GM18868 (cell line): ENCODE measurements around the gene SLC39A6.
A peak's percentile ranks its signal among the peaks of the same experiment; 100 is the strongest.
"Not testable (repeated sequence)": the region's sequence is repeated elsewhere in the genome, so short reads cannot be mapped to it uniquely, and the experiment has no call there.

Source experiments
- ATAC-seq: cut with Tn5 transposase; IDR thresholded peaks from one replicate; pipeline ENCODE4 v1.9.1; 2021; ENCODE audit warnings: mild to moderate bottlenecking, moderate library complexity; ENCODE audit not compliant: unreplicated experiment

Gene SLC39A6

DNA sequence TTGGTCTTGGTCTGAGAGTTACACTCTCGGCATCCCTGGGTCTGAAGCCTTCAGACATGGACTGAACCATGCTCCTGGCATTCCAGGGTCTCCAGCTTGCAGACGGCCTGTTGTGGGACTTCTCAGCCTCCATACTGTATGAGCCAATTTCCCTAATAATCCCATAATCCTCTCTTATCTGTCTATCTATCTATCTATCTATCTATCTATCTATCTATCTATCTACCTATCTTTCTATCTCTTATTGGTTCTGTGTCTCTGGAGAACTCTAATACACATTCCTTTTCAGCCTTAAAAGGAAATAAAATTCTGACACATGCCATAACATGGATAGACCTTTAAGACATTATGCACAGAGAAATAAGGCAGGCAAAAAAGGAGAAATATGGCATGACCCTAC lies 24.4 kb downstream of the SLC39A6 start:
- no peak for ATAC-seq

DNA sequence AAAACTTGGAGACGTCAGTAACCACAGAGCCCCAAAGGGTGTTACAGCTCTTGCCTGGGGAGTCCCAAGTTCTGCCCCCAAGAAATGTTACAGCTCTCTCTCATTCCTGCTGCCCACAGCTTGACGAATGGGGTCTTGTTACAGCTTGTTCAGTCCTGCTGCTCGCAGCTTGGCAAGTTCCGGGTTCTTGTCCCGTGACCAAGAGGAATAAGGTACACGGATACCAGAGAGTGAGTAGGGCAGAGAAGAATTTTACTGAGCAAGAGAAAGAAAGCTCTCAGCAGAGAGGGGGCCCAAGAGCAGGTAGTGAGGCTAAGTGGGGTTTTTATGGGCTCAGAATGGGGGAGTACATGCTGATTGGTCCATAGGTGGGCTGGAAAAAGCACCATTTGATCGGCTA lies 27.2 kb downstream of the SLC39A6 start:
- ATAC-seq, result no peak

DNA sequence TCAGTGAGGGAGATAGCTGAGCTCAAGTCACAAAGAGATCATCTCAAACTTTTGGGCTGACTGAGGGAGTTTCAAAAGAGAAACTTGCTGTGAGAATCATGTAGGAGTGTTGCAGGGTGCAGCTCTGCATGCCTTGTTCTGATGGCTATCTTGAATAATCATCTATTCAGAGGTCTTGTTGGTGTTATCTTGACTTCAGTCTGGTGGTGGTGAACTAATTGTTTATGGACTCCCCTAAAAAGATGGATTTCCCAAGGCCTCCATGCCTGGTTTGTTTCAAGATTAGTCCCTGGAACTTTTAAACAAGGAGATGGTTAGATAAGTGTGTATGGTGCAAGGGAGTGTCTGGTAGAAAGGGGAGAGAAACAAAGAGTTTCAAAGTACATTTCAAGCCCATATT lies 29.8 kb downstream of the SLC39A6 start:
- ATAC-seq, result no peak

DNA sequence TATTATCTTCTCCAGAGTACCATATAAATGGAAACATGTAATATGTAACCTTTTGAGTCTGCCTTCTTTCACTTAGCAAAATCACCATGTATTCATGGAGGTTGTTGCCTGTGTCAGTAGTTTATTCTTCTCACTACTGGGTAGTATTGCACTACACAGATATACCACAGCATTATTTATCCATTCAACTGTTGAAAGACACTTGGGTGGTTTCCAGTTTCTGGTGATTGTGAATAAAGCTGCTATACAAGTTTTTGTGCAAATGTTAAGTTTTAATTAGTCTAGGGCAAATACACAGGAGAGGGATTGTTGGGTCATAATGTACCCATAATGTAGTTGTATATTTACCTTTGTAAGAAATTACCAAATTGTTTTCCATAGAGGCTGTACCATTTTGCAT lies 32.2 kb downstream of the SLC39A6 start:
- ATAC-seq, result no peak

- ATAC-seq, result peak; percentile 43
Observed at GRCh38 chr18:36095936-36096519, 33.1 kb downstream of the SLC39A6 start.

DNA sequence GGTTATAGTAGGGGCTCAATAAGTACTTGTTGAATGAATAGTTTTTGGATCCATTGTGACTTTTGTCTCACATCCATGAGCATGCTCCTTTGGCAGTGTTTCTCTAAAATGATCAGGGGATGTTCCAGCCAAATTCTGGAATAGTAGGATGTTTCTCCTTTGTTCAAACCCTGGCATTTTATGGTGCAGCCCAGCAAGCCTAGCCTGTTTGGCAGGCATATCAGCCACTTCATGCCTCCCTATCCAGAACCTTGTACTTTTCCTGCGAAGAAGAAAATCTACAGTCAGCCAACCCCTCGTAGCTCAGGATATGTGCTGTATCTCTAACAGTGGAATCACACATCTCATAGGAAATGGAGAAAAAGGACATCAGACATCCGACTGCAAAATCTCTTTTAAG lies 34.7 kb downstream of the SLC39A6 start:
- ATAC-seq, result no peak

DNA sequence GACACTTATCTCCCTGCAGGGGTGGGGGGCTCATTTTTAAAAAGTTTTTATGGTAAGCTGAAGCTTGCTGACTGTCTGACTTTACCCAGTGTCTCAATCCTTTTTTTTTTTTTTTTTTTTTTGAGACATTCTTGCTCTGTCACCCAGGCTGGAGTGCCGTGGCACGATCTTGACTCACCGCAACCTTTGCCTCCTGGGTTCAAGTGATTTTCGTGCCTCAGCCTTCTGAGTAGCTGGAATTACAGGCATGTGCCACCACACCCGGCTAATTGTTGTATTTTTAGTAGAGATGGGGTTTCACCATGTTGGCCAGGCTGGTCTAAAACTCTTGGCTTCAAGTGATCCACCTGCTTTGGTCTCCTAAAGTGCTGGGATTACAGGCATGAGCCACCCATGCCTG lies 37.0 kb downstream of the SLC39A6 start:
- ATAC-seq, result not testable (repeated sequence)

GRCh38 chr18:36089001-36089400 lies 40.1 kb downstream of the SLC39A6 start:
- no peak for ATAC-seq

DNA sequence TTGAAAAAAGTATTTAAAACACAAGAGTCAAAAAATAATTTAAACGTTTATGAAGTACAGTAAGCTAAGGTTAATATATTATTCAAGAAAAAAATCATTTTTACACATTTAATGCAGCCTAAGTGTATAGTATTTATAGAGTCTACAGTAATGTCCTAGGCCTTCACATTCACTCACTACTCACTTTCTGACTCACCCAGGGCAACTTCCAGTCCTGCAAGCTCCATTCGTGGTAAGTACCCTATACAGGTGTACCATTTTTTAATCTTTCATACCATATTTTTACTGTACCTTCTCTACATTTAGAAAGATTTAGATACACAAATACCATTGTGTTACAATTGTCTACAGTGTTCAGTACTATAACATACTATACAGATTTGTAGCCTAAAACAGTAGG lies 40.9 kb downstream of the SLC39A6 start:
- no peak for ATAC-seq

- ATAC-seq, result no peak
Observed at GRCh38 chr18:36086186-36086585, 43.0 kb downstream of the SLC39A6 start.

DNA sequence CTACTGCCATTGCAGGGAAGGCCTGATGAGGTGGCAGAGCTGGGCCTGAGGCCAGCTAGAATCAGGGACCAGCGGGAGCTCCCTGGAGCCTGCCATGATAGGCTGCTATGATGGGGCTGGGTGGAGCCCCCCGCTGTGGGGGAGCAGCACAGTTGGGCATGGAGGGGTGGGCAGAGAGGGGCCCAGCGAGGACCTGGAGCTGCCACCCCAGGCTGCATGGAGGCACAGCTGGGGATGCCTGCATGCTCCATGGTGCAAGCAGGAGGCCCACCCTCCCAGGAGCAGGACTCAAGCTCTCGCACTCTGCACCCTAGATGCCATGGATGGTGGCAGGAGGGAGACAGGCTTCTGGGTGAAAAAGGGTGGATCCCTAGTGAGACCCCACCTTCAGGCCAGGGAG lies 43.9 kb downstream of the SLC39A6 start:
- no peak for ATAC-seq

DNA sequence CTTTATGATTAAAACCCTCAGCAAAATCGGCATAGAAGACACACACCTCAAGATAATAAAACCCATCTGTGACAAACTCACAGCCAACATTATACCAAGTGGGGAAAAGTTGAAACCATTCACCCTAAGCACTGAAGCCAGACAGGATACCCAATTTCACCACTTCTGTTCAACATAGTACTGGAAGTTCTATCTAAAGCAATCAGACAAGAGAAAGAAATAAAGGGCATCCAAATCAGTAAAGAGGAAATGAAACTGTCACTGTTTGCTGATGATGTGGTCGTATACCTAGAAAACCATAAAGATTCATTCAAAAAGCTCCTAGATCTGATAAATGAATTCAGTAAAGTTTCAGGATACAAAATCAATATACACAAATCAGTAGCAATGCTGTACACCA lies 45.4 kb downstream of the SLC39A6 start:
- peak; percentile 76 for ATAC-seq

DNA sequence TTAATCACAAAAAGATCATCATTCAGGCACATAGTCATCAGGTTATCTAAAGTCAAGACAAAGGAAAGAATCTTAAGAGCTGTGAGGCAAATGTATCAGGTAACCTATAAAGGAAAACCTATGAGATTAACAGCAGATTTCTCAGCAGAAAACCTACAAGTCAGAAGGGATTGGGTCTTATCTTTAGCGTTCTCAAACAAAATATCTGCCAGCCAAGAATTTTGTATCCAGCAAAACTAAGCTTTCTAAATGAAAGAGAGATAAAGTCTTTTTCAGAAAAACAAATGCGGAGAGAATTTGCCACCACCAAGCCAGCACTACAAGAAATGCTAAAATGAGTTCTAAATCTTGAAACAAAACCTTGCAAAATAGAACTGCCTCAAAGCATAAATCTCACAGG lies 48.0 kb downstream of the SLC39A6 start:
- not testable (repeated sequence) for ATAC-seq

- no peak for ATAC-seq
Observed at GRCh38 chr18:36078751-36079529, 50.2 kb downstream of the SLC39A6 start.

GRCh38 chr18:36077764-36078163 lies 51.4 kb downstream of the SLC39A6 start:
- not testable (repeated sequence) for ATAC-seq

- peak; percentile 97 for ATAC-seq
Observed at GRCh38 chr18:36075862-36076587, 53.1 kb downstream of the SLC39A6 start.

- ATAC-seq, result no peak
Observed at GRCh38 chr18:36074435-36074834, 54.7 kb downstream of the SLC39A6 start.

- no peak for ATAC-seq
Observed at GRCh38 chr18:36073676-36074075, 55.5 kb downstream of the SLC39A6 start.

- ATAC-seq, result not testable (repeated sequence)
Observed at GRCh38 chr18:36072406-36072805, 56.7 kb downstream of the SLC39A6 start.

- ATAC-seq, result peak; percentile 95
Observed at GRCh38 chr18:36067055-36067957, 61.8 kb downstream of the SLC39A6 start, which contains the start of gene RPRD1A. RPRD1A (minus strand) TSS chr18:36067559; CDS start chr18:36067404, 155 bp downstream.

DNA sequence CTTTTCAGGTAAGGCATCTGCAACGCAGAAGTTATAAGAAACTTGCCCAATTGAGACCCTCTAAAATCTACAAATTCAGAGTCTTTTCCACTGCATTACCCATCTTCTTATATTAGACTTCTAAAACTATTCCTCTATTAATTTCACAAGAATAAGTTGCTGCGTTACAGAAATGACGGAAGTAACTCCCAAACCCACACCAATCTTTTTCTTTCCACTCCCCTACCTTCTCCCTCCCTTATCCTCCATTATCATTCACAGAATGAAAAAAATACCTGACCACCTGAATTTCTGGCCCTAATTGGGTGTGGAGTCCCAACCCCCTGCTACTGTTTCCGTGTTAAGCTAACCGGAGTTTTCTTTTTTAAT lies 62.5 kb downstream of the SLC39A6 start:
- peak; percentile 2 for ATAC-seq
